Adrenal gland (tissue), 12 donors: ENCODE data around the gene EPHA4. TPM values are rescaled to one million over a fixed set of nuclear protein-coding genes. Genes with fewer than 3 reads are reported as not detected.
A peak's percentile ranks its signal among the peaks of the same experiment; 100 is the strongest.

Experiments
- DNase-seq, 7 donors: peaks; one replicate each; pipeline ENCODE4 v3.0.0-alpha.2; 2019 to 2020
- H3K27ac ChIP-seq, 5 donors: fragments of 200-600 bp; sonication (generic) in 4 of 5; 1 replicate in 3 of 5; 2 replicates in 2 of 5; pipeline versions ENCODE4 v1.5.1 to v1.8.0; 2016 to 2020; ENCODE audit warnings: mild to moderate bottlenecking in 1 of 5
- H3K27me3 ChIP-seq: fragments of 200-600 bp; 2 replicates; pipeline ENCODE4 v1.8.0; 2021
- H3K36me3 ChIP-seq, 2 donors: fragments of 200-600 bp; replicated peaks in 1 of 2; 1 replicate in 1 of 2; 2 replicates in 1 of 2; pipeline versions ENCODE4 v1.5.1 to v1.8.0; 2018 to 2022
- H3K4me1 ChIP-seq, 2 donors: fragments of 200-600 bp; replicated peaks in 1 of 2; 1 replicate in 1 of 2; 2 replicates in 1 of 2; pipeline versions ENCODE4 v1.5.1 to v1.8.0; 2018 to 2021
- H3K4me3 ChIP-seq, 4 donors: fragments of 200-600 bp; sonication (generic) in 3 of 4; one replicate each; pipeline ENCODE4 v1.5.1; 2016 to 2018
- H3K9me3 ChIP-seq, 3 donors: fragments of 200-600 bp; sonication (generic) in 1 of 3; replicated peaks in 1 of 3; 1 replicate in 2 of 3; 2 replicates in 1 of 3; pipeline versions ENCODE4 v1.5.1 to v1.8.0; 2016 to 2021
- CTCF ChIP-seq, 6 experiments: fragments of 450-650 bp in 4 of 6; fragments of 200-600 bp in 2 of 6; sonication (generic) in 1 of 6; IDR thresholded peaks; 1 replicate in 5 of 6; 2 replicates in 1 of 6; pipeline versions ENCODE4 v1.5.1 to v1.8.0; 2016 to 2021; ENCODE audit warnings: antibody characterized with exemption in 6 of 6, mild to moderate bottlenecking in 2 of 6, moderate library complexity in 1 of 6
- POLR2A ChIP-seq, 2 donors: fragments of 450-650 bp; IDR thresholded peaks; one replicate each; pipeline ENCODE4 v1.6.1; 2017; ENCODE audit warnings: antibody characterized with exemption in 2 of 2, mild to moderate bottlenecking in 2 of 2, moderate library complexity in 1 of 2
- WGBS, 4 donors: extraction: QIAGEN DNeasy Blood & Tissue Kit in 2 of 4; methylation state at CpG; one replicate each; pipeline versions ENCODE4 v1.1.5 to v1.1.7; 2013 to 2017; 5-methylcytosine and 5-hydroxymethylcytosine counted together
- intact Hi-C, 2 donors: fragments of 100-400 bp; cut with DNase I; formaldehyde crosslinking; loops; one replicate each; pipeline versions ENCODE4 v1.14.1 to v1.15.0; 2022 to 2023
- polyA plus RNA-seq, 3 donors: library from polyadenylated mRNA; stranded (reverse); fragments of 200-250 nt in 2 of 3; fragments of 350-450 nt in 1 of 3; fragmentation: Illumina TruSeq in 1 of 3; extraction: RNeasy Lipid Tissue Mini Kit (QIAGEN cat#74804) in 1 of 3; gene quantifications; one replicate each; pipeline ENCODE4 v1.2.3, GENCODE V29; 2013 to 2014
- total RNA-seq, 9 donors: library from RNA; depleted of rRNA in 4 of 9; stranded (reverse); fragments of >200 nt in 4 of 9; fragments of 120-200 nt in 1 of 9; fragmentation: NEBNext Ultra II Directional in 1 of 9; extraction: Animal tissue kit (Norgen Biotek cat#: 25700) in 1 of 9; gene quantifications; one replicate each; pipeline versions ENCODE4 v1.1.0 to v1.2.4, GENCODE V29; 2013 to 2023
- donor health status: healthy with polysubstance abuse.
- donor health status: Bipolar disorder and iron deficiency.
- donor health status: DM: yes; HTN: yes; CAD: no.
- donor health status: DM: no; HTN: no; CAD: no.
- donor health status: DM: no; HTN: no; CAD: no.
- donor health status: DM: yes; HTN: yes; CAD: no.

Gene EPHA4
- total and polyA plus RNA-seq, 12 donors, result 3.0 to 72.9 (median 12.1) TPM

DNA sequence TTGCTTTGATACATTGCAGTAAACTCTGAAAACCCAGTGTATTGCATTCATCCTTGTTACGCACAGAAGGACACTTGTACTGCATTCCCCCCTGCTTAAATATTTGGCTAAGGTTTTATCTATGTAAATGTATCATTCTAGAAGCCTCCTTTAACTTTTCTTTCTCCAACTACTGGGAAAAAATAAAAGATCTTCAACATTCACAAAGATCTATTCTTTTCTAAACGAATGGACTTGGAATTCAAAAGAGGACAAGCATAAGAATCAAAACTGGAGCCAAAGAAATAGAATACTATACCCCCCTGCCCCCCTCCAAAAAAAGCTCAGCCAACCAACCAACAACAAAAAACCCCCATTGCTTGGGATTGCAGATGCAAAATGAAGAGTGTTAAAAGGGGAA lies 136.9 kb downstream of the EPHA4 start:
- DNase-seq, result no peak
- H3K27ac ChIP-seq, result no peak overlapping the region
- intact Hi-C loops, result no loop called here
- no peaks in the 10 kb centered on the region for H3K36me3 ChIP-seq
- H3K4me3 ChIP-seq, result no peak overlapping the region
- no peak for TF ChIP-seq POLR2A (IDR thresholded peaks at IDR 0.05)
- no peak for TF ChIP-seq CTCF (IDR thresholded peaks at IDR 0.05)
- H3K4me1 ChIP-seq, result no peaks in the 10 kb centered on the region
- no peaks in the 10 kb centered on the region for H3K9me3 ChIP-seq
- 47 to 96% (median 49%) methylated on average over 2 of the region's 2 CpGs for WGBS, 4 donors
- no peaks in the 10 kb centered on the region for H3K27me3 ChIP-seq

DNA sequence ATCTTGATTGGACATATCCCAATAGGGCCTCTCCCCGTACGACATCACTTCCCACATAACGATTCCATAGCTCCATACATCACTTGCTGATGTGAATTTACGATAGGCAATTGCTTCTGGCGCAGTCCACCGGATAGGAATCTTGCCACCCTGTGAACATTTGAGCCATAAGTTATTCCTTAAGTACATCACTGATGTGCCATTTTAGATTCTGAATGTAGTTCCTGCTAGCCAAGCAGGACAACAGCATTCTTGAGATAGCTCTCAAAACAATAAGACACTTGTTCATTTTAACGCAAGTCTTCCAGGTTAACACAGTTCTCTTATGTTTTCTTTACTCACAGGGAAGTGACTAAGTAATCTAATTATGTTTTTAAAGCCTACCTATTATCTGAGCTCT lies 138.0 kb downstream of the EPHA4 start:
- no peaks in the 10 kb centered on the region for H3K36me3 ChIP-seq
- intact Hi-C loops, result no loop called here
- no peak overlapping the region for H3K4me3 ChIP-seq
- 90 to 96% (median 92%) methylated on average over 7 of the region's 7 CpGs for WGBS, 4 donors
- TF ChIP-seq POLR2A (IDR thresholded peaks at IDR 0.05), result no peak
- TF ChIP-seq CTCF (IDR thresholded peaks at IDR 0.05), result no peak
- H3K27ac ChIP-seq, result no peak overlapping the region
- no peak for DNase-seq
- no peaks in the 10 kb centered on the region for H3K4me1 ChIP-seq
- no peaks in the 10 kb centered on the region for H3K9me3 ChIP-seq
- H3K27me3 ChIP-seq, result no peaks in the 10 kb centered on the region

- Histone ChIP-seq H3K36me3 (no peaks in the 10 kb centered on the region), H3K4me3 (no peak overlapping the region), H3K27ac (no peak overlapping the region), H3K9me3 (no peaks in the 10 kb centered on the region), H3K27me3 (no peaks in the 10 kb centered on the region), H3K4me1 (no peaks in the 10 kb centered on the region)
- no peak for DNase-seq
- WGBS, 4 donors, result 79 to 93% (median 93%) methylated on average over 3 of the region's 3 CpGs
- TF ChIP-seq POLR2A (IDR thresholded peaks at IDR 0.05) (no peak), CTCF (IDR thresholded peaks at IDR 0.05) (no peak)
- intact Hi-C loops, result no loop called here
These were observed 140.6 kb downstream of the EPHA4 start for GRCh38 chr2:221431477-221431876.

GRCh38 chr2:221429741-221430491 lies 142.2 kb downstream of the EPHA4 start:
- H3K36me3 ChIP-seq, result no peaks in the 10 kb centered on the region
- 90 to 100% (median 92%) methylated on average over 4 to 7 of the region's 7 CpGs for WGBS, 4 donors
- no peaks in the 10 kb centered on the region for H3K4me1 ChIP-seq
- no peak overlapping the region for H3K27ac ChIP-seq
- H3K27me3 ChIP-seq, result no peaks in the 10 kb centered on the region
- no peak for TF ChIP-seq POLR2A (IDR thresholded peaks at IDR 0.05)
- no peak for TF ChIP-seq CTCF (IDR thresholded peaks at IDR 0.05)
- intact Hi-C loops, result no loop called here
- H3K9me3 ChIP-seq, result no peaks in the 10 kb centered on the region
- no peak overlapping the region for H3K4me3 ChIP-seq
- DNase-seq, result peak in 6 of 7 donors; percentile 11 to 41 (median 24)
